PC-9 (cell line): ENCODE measurements around the gene CDC5L. TPM values are rescaled to one million over a fixed set of nuclear protein-coding genes. Genes with fewer than 3 reads are reported as not detected.

Source experiments
- BruUV-seq: library from RNA; stranded (reverse); fragments of 400-500 nt; replicated peaks from 2 replicates; lab custom pipeline; 2021; lab: Mats Ljungman, UMichigan
- CTCF ChIA-PET: fragments of 300-600 bp; sonication (Branson Sonifier 250); formaldehyde crosslinking; loops from one replicate; lab custom pipeline; 2022; ENCODE audit warnings: antibody characterized with exemption; lab: Charles Lee
- POLR2A ChIA-PET: fragments of 300-600 bp; sonication (Branson Sonifier 250); formaldehyde crosslinking; loops from one replicate; lab custom pipeline; 2022; ENCODE audit warnings: antibody characterized with exemption; ENCODE audit not compliant: unreplicated experiment; lab: Charles Lee
- DNase-seq, 2 experiments: peaks; one replicate each; pipeline versions ENCODE4 v3.0.0 to v3.0.0-alpha.2; 2015 to 2022; ENCODE audit warnings: mixed read lengths in 1 of 2
- H2AFZ ChIP-seq: fragments of 200-600 bp; sonication (generic); 2 replicates; pipeline ENCODE4 v1.8.1; 2017; ENCODE audit warnings: antibody characterized with exemption
- H3F3A ChIP-seq: fragments of 200-600 bp; sonication (generic); 2 replicates; pipeline ENCODE4 v1.8.1; 2017; ENCODE audit warnings: antibody characterized with exemption, mild to moderate bottlenecking, low read depth; ENCODE audit not compliant: insufficient read depth
- H3K27ac ChIP-seq: fragments of 200-600 bp; sonication (generic); 2 replicates; pipeline ENCODE4 v1.6.1; 2016; ENCODE audit warnings: mixed run types
- H3K27me3 ChIP-seq: fragments of 200-600 bp; sonication (generic); 2 replicates; pipeline ENCODE4 v1.6.1; 2016; ENCODE audit warnings: low read depth, mixed run types; ENCODE audit not compliant: insufficient read depth
- H3K36me3 ChIP-seq: fragments of 200-600 bp; sonication (generic); 2 replicates; pipeline ENCODE4 v1.6.1; 2016; ENCODE audit warnings: low read depth, mixed run types
- H3K4me1 ChIP-seq: fragments of 200-600 bp; sonication (generic); replicated peaks from 2 replicates; pipeline ENCODE4 v1.6.1; 2016; ENCODE audit warnings: mixed run types; ENCODE audit not compliant: insufficient read depth
- H3K4me2 ChIP-seq: fragments of 200-600 bp; sonication (generic); 2 replicates; pipeline ENCODE4 v1.6.1; 2017; ENCODE audit warnings: mixed run types
- H3K4me3 ChIP-seq: fragments of 200-600 bp; sonication (generic); 2 replicates; pipeline ENCODE4 v1.6.1; 2016; ENCODE audit warnings: mixed run types
- H3K79me2 ChIP-seq: fragments of 200-600 bp; sonication (generic); 2 replicates; pipeline ENCODE4 v1.6.1; 2017; ENCODE audit warnings: low read depth, mixed run types
- H3K9me2 ChIP-seq: fragments of 200-600 bp; sonication (generic); 2 replicates; pipeline ENCODE4 v1.8.1; 2017; ENCODE audit warnings: mild to moderate bottlenecking; ENCODE audit not compliant: insufficient read depth
- H3K9me3 ChIP-seq: fragments of 200-600 bp; sonication (generic); 2 replicates; pipeline ENCODE4 v1.8.1; 2016; ENCODE audit warnings: low read depth; ENCODE audit not compliant: insufficient read depth
- H4K20me1 ChIP-seq: fragments of 200-600 bp; sonication (generic); 2 replicates; pipeline ENCODE4 v1.8.1; 2017; ENCODE audit not compliant: insufficient read depth
- CTCF ChIP-seq: fragments of 200-600 bp; sonication (generic); conservative IDR thresholded peaks from 2 replicates; pipeline ENCODE4 v1.6.1; 2017; ENCODE audit warnings: mixed run types, antibody characterized with exemption, mild to moderate bottlenecking, moderate library complexity
- EZH2 ChIP-seq: fragments of 200-600 bp; sonication (generic); IDR thresholded peaks from 2 replicates; pipeline ENCODE4 v1.8.0; 2017; ENCODE audit warnings: antibody characterized with exemption, low read depth
- intact Hi-C: fragments of 100-400 bp; cut with micrococcal nuclease; formaldehyde crosslinking; loops from one replicate; pipeline ENCODE4 v1.10.0; 2022; ENCODE audit not compliant: unreplicated experiment
- total RNA-seq: library from RNA; stranded (reverse); gene quantifications from 2 replicates; pipeline ENCODE4 v1.2.3, GENCODE V29; 2021

CDC5L gene
- total RNA-seq, 1 experiment from 2014 or later: 24.0 TPM

DNA sequence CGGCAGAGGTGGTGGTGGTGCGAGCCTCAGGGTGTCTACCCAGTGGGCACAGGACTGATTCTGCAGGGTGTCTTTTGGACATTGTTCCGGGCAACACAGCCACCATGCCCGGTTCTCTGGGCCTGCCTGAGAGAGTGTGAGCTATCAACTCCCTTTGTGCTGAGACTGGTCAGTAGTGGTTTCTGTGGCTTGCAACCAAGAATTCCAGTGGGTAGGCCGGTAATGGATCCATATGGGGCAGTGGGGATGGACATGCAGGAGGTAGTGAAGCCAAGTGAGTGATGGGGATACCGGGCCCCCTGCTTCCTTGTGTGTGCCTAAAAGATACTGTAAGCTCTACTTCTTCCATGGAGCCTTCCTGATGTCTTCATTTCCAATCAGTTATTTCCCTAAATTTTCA is 71.0 kb downstream of the CDC5L start:
- no peaks in the 10 kb centered on the region for H3K9me3 ChIP-seq
- no peak overlapping the region for H3K27ac ChIP-seq
- DNase-seq: no peak
- H3K4me3 ChIP-seq: no peak overlapping the region
- 0 out of 2 replicates have a peak, but pooled peaks cover 11% of the 10 kb centered on the region for H3K4me1 ChIP-seq
- no peaks in the 10 kb centered on the region for H3K9me2 ChIP-seq
- H4K20me1 ChIP-seq: no peaks in the 10 kb centered on the region
- no peaks in the 10 kb centered on the region for H3K27me3 ChIP-seq
- H3K79me2 ChIP-seq: no peaks in the 10 kb centered on the region
- H3F3A ChIP-seq: peaks cover 10% of the 10 kb centered on the region
- H3K4me2 ChIP-seq: no peak overlapping the region
- no TSS peak for BruUV-seq
- ChIA-PET POLR2A (no interaction called here), CTCF (no interaction called here)
- H3K36me3 ChIP-seq: no peaks in the 10 kb centered on the region
- intact Hi-C loops: loop anchor here (5.0 to 10.0 kb wide), 2 partner anchors 191 to 1554 kb away; partner anchors contain the start of gene NFKBIE
- no peak for TF ChIP-seq EZH2
- TF ChIP-seq CTCF: no peak
- H2AFZ ChIP-seq: no peak overlapping the region

DNA sequence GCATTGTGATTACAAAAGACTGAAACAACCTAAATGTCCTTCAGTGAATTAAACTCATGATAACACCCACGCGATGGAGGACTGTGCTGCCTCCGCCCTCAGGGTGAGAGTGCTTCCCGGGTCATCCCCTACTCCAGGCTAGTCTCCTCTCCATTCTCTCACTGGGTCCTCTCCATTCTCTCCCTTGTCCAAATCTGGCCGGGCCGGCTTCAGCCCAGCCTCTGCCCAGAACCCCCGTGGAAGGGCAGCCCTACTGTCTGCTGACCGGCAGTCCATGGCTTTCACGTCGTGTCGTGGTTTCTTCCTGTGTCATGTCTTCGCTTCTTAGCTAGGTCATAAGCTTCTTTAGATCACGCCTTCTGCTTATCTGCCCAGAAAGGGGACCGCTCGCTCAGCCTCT is 74.8 kb downstream of the CDC5L start:
- 0 out of 2 replicates have a peak, but pooled peaks cover 2% of the 10 kb centered on the region for H3K4me1 ChIP-seq
- no peaks in the 10 kb centered on the region for H3K27me3 ChIP-seq
- POLR2A ChIA-PET: interaction anchor here (0.6 kb wide), 1 partner anchor 258 kb away, joined by 6 read pairs; no protein-coding TSS in a partner anchor
- H2AFZ ChIP-seq: no peak overlapping the region
- no peak overlapping the region for H3K4me2 ChIP-seq
- TF ChIP-seq EZH2 (no peak), CTCF (no peak)
- BruUV-seq: no TSS peak
- intact Hi-C loops: no loop called here
- H4K20me1 ChIP-seq: no peaks in the 10 kb centered on the region
- H3K36me3 ChIP-seq: no peaks in the 10 kb centered on the region
- no peaks in the 10 kb centered on the region for H3F3A ChIP-seq
- CTCF ChIA-PET: no interaction called here
- H3K9me3 ChIP-seq: no peaks in the 10 kb centered on the region
- H3K27ac ChIP-seq: no peak overlapping the region
- H3K79me2 ChIP-seq: no peaks in the 10 kb centered on the region
- no peak for DNase-seq
- H3K4me3 ChIP-seq: no peak overlapping the region
- H3K9me2 ChIP-seq: no peaks in the 10 kb centered on the region

DNA sequence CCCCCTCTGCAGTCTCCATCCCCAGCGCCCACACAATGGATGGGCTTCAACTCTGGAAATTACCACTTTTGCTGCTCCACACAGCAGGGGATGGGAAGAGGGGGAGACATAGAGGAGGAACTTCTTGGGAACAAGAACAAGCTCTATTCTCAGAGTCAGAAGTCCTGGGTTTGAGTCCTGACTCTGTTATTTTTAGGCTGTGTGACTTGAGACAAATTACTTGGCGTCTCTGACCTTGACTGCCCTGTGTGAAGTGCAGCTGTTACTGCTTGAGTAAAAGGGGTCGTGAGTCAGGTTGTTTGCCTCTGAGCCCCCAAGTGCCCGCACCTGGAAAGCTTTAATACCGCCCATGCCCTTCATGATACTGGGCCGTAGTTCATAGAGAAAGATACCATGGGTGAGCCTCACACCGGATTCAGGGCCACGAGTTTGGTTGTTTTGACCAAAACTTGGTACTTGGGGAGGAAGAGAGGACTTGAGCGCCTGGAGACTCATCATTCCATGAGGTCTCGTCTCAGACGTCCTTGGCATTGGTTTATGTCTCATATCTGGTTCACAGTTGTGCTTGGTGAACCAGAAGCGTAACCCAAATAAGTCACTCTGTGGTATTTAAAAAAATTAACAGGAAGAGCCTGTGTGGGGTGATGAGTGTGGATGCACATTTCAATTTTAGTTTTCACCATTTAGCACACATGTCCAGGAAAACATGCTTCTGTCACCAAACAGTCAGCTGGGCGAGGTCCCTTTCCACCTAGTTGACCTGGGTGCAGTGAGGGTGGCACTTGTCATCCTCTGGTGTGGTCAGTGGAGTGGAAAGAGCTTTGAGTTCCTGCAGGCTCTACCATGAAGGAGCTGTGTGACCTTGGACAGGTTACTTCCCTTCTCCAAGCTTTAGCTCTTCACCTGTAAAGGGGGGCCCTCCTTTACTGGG is 75.6 kb downstream of the CDC5L start:
- intact Hi-C loops: no loop called here
- Histone ChIP-seq H3K79me2 (no peaks in the 10 kb centered on the region), H3K4me3 (no peak overlapping the region), H4K20me1 (no peaks in the 10 kb centered on the region), H3K4me1 (no peaks in the 10 kb centered on the region), H3K4me2 (no peak overlapping the region), H3K27ac (no peak overlapping the region), H2AFZ (no peak overlapping the region), H3K36me3 (no peaks in the 10 kb centered on the region), H3K27me3 (no peaks in the 10 kb centered on the region), H3F3A (no peaks in the 10 kb centered on the region), H3K9me2 (no peaks in the 10 kb centered on the region), H3K9me3 (no peaks in the 10 kb centered on the region)
- ChIA-PET CTCF (no interaction called here), POLR2A (no interaction called here)
- TF ChIP-seq CTCF (no peak), EZH2 (no peak)
- BruUV-seq: no TSS peak
- DNase-seq: no peak
